Measurements from ENCODE around the gene PDAP1.
A peak's percentile ranks its signal among the peaks of the same experiment; 100 is the strongest.

Gene PDAP1

DNA sequence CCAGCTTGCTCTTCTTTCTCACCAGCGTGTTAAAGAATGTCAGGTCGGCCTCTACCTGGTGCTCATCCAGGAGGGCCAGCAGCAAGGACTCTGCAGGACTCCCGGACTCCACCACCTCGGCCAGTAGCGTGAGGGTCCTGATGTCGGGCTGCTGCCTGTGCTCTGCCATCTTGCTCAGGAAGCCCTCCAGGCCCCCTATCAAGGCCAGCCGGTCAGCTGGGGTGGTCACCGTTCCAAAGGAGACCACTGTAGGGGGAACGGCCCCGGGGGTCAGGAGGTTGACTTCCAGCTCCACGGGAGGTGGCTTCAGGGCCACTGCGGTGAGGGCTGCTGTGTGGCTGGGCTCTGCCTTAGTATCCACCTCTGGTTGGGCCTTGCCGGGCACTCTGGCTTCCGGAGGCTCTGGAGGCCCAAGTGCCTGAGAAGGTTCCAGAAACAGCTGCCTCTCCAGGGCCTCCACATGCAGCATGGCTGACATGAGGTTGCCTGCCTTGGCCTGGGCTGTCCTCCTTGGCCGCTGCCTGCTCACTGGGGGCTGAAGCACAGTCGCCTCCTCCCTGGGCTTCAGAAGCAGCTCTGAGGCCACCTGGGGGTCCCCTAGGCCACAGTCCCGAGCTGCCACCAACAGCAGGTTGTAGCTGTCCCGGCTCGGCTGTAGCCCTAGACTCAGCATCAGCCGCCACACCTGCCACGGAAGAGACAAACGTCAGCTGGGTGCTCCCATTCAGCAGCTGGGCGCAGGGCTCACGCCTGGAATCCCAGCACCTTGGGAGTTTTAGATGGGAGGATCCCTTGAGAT is 16.7 kb upstream of the PDAP1 start:
- no peak for DNase-seq

- DNase-seq = no peak
These were observed 14.2 kb upstream of the PDAP1 start for GRCh38 chr7:99422625-99423024.

GRCh38 chr7:99422186-99422585 is 13.8 kb upstream of the PDAP1 start:
- no peak for DNase-seq

DNA sequence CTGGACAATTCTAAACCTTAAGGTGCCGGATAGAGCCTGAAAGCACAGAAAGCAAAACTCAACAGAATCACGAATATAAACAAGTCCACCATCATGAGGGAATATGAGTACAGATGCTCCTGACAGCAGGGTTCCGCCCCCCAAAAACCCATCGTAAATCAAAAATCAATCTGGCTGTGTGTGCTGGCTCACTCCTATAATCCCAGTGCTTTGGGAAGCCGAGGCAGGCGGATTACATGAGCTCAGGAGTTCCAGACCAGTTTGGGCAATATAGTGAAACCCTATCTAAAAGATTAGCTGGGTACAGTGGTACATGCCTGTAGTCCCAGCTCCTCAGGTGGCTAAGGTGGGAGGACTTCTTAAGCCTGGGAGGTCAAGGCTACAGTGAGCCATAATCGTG is 12.6 kb upstream of the PDAP1 start:
- no peak for DNase-seq

DNA sequence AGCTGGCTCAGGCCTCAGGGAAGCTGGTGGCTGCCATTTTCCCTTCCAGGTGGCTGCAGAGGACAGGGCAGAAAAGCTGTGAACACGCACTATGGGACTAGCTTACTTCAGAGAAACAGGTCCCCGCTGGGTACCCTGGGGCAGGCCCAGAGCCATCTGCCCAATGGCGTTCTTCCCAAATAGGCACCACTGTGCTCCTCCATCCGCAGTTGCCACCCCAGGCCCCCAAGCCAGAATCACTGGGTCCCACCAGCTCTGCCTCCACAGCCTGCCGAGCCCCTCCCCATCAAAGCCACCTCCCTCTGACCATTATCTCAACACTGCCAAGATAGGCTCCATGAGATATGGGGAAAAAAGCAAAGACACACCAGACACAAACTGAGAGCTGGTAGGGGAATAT is 11.8 kb upstream of the PDAP1 start:
- no peak for DNase-seq

DNA sequence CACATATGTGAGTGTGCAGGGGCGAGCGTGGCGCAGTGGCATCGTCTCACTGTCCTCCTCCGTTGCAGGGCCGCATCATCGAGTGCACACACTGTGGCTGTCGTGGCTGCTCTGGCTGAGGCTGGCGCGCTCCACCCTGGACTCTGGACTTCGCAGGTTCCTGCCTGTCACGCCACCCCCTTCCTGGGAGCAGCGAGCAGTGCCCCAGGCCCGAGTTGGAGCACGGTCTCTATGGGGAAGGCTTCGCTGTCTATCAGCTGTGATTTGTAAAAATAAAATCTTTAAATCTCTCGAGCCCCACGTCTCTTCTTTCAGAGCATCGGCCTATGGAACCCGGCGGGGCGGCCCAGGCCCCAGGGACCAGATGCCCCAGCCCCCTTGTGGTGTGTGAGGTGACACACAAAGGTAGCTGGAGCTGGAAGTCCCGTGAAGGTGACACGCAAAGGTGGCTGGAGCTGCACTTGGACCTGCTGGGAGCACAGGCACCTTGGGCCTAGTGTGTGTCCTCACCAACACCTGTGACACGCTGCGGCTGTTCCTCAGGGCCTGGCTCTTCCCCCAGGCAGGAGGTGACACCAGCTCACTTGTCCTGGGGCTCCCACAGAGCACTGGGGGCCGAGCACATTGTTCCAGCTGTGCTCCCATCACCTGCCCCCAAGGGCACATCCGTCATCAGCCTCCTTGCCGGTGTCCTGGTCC is 11.1 kb upstream of the PDAP1 start:
- DNase-seq = no peak

- DNase-seq = no peak
These were observed 9.9 kb upstream of the PDAP1 start for GRCh38 chr7:99418260-99418659.

DNA sequence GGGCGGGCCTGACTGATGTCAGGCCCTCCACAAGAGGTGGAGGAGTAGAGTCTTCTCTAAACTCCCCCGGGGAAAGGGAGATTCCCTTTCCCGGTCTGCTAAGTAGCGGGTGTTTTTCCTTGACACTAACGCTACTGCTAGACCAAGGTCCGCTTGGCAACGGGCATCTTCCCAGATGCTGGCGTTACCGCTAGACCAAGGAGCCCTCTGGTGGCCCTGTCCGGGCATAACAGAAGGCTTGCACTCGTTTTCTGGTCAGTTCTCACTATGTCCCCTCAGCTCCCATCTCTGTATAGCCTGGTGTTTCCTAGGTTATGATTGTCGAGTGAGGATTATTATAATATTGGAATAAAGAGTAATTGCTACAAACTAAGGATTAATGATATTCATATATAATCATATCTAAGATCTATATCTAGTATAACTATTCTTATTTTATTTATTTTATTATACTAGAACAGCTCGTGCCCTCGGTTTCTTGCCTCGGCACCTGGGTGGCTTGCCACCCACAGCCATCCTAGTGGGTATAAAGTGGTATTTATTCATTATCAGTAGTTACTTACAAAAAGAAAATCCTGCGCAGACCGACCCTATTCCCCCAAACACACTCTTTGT is 7.2 kb upstream of the PDAP1 start:
- DNase-seq = peak; percentile 37

DNA sequence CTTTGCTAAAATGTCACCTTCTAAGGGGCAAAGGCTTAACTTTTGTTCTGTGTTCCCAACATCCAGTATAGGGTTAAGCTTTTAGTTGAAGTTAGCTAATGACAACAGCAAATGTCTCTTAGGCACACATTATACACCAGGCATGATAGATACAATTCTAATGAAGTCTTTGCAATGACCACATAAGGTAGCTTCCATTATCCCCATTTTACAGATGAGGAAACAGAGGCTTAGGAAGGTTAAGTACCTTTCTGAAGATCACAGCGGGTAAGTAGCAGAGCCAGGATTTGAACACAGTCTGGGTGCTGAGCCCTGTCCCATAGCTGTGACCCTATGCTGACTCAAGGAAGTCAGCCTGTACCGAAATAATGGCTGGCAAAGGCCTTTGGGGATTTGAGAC is 2.2 kb upstream of the PDAP1 start:
- DNase-seq = no peak

- peak; percentile 38 for DNase-seq
These were observed 1.4 kb upstream of the PDAP1 start for GRCh38 chr7:99409806-99410205.

- DNase-seq = no peak
These were observed 785 bp upstream of the PDAP1 start for GRCh38 chr7:99409192-99409572.

GRCh38 chr7:99407872-99408378 is 472 bp downstream of the PDAP1 start:
- DNase-seq = peak; percentile 47

DNA sequence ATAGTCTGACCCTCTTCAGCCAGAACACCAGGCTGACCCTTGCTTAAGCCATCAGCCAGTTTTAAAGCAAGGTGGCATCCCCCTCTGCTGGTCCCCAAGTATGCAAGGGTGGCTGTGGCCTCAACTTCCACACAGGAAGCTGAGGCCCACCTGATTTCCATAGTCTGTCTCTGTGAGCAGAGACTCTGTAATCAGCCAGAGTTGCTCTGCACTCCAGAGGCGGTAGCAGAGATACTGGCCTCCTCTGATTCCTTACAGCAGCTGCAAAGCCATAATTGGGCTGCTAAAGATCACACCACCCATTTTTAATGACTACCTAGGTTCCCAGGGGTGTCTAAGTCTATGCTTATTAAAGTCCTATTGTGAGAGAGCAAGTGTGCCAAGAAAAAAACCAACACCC is 1.8 kb downstream of the PDAP1 start:
- DNase-seq = no peak

DNA sequence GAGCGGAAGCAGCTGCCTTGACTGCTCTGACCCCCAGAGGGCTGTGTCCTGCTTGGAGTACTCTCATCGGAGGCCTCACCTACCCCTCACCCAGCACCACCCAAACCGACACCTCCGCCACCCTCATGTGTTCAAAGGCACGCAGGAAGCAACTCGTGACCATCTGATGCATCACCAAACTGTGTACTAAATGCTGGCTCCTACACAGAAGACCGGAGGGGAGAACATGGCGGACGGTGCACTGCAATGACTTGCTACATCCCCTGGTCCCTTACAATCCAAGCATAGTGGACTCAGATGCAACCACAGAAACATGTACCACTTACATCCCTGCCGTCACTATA is 3.4 kb downstream of the PDAP1 start:
- no peak for DNase-seq

DNA sequence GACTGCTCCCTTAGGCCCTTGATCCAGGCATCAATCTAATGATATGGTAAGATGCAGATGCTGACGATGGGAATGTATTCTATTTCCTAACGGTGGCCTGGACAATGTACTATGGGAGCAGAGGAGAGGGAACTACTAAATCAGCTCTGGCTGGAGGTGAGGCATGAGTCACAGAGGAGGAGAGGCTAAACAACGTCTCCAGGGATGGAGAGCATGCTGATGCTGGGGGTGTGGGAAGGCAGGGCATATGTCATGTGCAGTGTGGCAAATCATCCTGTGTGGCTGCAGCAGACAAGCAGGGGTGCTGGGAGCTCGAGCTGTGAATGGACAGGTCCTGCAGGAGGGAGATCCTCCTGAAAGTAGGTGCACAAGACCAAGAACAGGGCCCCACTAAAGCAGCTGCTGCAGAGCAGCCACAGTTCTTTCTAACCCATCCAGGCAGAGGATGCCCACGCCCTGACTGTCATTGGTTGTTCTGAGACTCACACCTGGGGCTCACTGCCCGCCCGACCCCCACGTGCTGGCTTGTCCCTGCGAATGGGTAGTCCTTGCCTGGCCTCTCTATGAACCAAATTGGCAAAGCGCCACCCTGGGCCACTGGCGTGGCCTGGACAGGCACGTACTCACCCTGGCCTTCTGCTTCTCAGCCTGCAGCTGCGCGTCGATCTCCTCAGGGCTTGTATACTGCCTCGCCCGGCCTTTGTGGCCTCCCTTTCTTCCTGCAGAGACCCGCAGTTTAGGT is 4.0 kb downstream of the PDAP1 start:
- DNase-seq = no peak

DNA sequence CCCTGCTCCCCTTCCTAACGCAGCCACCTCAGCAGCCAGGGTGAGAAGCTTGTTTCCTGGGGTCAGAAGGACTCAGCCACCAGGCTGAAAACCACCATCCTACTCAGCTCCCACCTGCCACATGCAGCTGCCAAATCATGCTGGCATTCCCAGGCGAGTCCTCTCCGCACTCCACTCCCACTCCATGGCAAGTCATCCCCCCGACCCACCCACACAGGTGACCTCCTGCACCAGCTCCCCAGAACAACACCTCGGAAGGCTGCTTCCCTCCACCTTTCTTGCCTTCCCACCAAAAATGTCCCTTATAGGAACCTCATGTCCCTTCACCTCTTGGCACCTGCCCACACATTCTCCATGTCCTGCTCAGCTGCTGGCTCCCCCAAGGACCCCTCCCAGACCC is 4.6 kb downstream of the PDAP1 start:
- no peak for DNase-seq

DNA sequence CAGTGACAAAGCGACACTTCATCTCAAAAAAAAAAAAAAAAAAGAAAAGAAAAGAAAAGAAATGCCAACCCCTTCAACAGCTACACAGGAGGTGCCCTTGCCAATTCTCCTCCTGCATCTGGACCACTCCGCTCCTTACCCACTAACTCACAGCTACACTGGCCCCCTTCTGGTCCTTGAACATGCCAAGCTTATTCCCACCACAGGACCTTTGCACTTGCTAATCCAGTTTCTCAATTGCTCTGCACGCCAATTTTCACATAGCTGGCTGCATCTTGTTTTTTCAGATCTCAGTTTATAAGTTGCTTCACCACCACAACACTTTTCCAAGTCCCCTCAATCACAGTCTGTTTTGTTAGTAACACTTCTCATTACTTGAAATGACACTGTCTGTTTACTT is 5.5 kb downstream of the PDAP1 start:
- DNase-seq = no peak

DNA sequence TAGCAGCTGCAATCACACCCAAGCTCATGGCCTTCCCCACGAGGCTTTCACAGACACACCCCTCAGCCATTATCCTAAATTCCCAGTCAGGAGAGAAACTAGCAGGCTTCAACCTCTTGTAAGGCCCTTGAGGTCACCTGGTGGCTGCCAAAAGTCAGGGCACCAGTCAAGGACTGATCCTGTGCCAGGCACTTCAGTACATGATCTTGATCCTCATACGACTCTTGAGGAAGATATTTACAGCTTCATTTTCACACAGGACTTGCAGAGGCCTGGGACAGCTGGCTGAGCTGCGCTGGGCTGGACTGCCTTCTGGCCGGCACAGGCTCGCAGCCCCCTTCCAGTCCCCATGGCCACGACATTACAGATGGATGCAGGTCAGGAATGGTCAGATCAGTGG is 8.8 kb downstream of the PDAP1 start:
- DNase-seq = no peak

DNA sequence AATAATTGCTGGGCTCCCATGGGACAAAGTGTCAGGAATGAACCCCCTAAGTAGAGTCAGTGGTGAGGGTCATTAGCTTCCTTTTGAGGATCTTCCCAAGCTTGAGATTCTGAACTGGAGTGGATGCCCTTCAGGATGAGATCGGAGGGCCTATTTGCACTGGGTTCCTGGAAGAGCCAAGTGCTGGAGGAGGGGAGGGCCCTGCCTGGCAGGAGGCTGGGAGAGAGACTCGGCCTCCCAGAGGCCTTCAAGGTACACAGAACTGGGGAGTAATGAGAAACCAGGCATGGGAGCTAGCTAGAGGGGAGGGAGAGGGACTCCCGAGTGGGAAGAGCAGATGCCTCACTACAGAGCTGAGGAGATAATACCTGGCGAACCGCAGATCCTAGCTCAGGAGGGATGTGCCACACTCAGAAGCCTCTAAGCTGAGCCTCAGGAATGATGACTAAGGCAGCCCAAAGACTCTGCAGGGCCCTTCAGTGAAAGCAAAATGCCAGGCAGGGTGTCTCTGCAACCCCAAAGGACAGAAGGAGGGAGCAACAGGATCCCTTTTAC is 9.4 kb downstream of the PDAP1 start:
- no peak for DNase-seq

GRCh38 chr7:99397297-99397983 is 11.0 kb downstream of the PDAP1 start:
- no peak for DNase-seq

- DNase-seq = no peak
These were observed 11.7 kb downstream of the PDAP1 start for GRCh38 chr7:99396418-99397296.
